Mesenchymal stem cell (in vitro differentiated cells and primary cell): ENCODE measurements around the gene SPOCK3.

ENCODE experiments used
- DNase-seq: peaks from one replicate; pipeline ENCODE4 v3.0.0-alpha.2; 2013
- H2AFZ ChIP-seq: one replicate; pipeline ENCODE4 v1.6.1; 2013; ENCODE audit warnings: low read depth, mild to moderate bottlenecking, control low read depth, inconsistent platforms, low read length, moderate library complexity
- H2AK5ac ChIP-seq: 2 replicates; pipeline ENCODE4 v1.6.1; 2013; ENCODE audit warnings: low read length, moderate library complexity, mild to moderate bottlenecking, inconsistent platforms; ENCODE audit not compliant: severe bottlenecking
- H2BK120ac ChIP-seq: one replicate; pipeline ENCODE4 v1.6.1; 2013; ENCODE audit warnings: low read depth, mild to moderate bottlenecking, inconsistent platforms, low read length, moderate library complexity
- H2BK12ac ChIP-seq, 2 experiments: one replicate each; pipeline ENCODE4 v1.6.1; 2013; ENCODE audit warnings: inconsistent platforms in 2 of 2, low read length in 2 of 2, mild to moderate bottlenecking in 2 of 2, moderate library complexity in 2 of 2, control low read depth in 1 of 2
- H2BK15ac ChIP-seq: one replicate; pipeline ENCODE4 v1.6.1; 2013; ENCODE audit warnings: mild to moderate bottlenecking, low read depth, inconsistent platforms; ENCODE audit not compliant: poor library complexity, severe bottlenecking
- H2BK5ac ChIP-seq: 2 replicates; pipeline ENCODE4 v1.6.1; 2013; ENCODE audit warnings: low read depth, mild to moderate bottlenecking, low read length, control low read depth, inconsistent platforms; ENCODE audit not compliant: poor library complexity, severe bottlenecking
- H3K14ac ChIP-seq, 2 experiments: one replicate each; pipeline ENCODE4 v1.6.1; 2013; ENCODE audit warnings: inconsistent platforms in 2 of 2, low read length in 2 of 2, control low read depth in 1 of 2, mild to moderate bottlenecking in 1 of 2, moderate library complexity in 1 of 2
- H3K18ac ChIP-seq, 2 experiments: one replicate each; pipeline ENCODE4 v1.6.1; 2013; ENCODE audit warnings: inconsistent platforms in 2 of 2, low read length in 2 of 2, control low read depth in 1 of 2, low read depth in 1 of 2, mild to moderate bottlenecking in 1 of 2
- H3K23ac ChIP-seq, 2 experiments: one replicate each; pipeline ENCODE4 v1.6.1; 2013; ENCODE audit warnings: inconsistent platforms in 2 of 2, low read length in 2 of 2, mild to moderate bottlenecking in 2 of 2, moderate library complexity in 2 of 2, control low read depth in 1 of 2
- H3K27ac ChIP-seq: 2 replicates; pipeline ENCODE4 v1.5.1; 2013; ENCODE audit warnings: mild to moderate bottlenecking, moderate library complexity, low read length, control low read depth, inconsistent platforms; ENCODE audit not compliant: poor library complexity, severe bottlenecking
- H3K27me3 ChIP-seq, 2 experiments: 2 replicates each; pipeline versions ENCODE4 v1.6.1 to v1.7.0; 2013; ENCODE audit warnings: low read length in 2 of 2, mild to moderate bottlenecking in 2 of 2, moderate library complexity in 2 of 2, control low read depth in 1 of 2, inconsistent platforms in 1 of 2; ENCODE audit not compliant: control insufficient read depth in 1 of 2, insufficient read depth in 1 of 2
- H3K36me3 ChIP-seq, 2 experiments: 2 replicates each; pipeline versions ENCODE4 v1.6.1 to v1.7.0; 2013; ENCODE audit warnings: low read length in 2 of 2, control low read depth in 1 of 2, inconsistent platforms in 1 of 2, low read depth in 1 of 2, mild to moderate bottlenecking in 1 of 2; ENCODE audit not compliant: insufficient read depth in 2 of 2, control insufficient read depth in 1 of 2
- H3K4ac ChIP-seq, 2 experiments: one replicate each; pipeline ENCODE4 v1.6.1; 2013; ENCODE audit warnings: inconsistent platforms in 2 of 2, low read length in 2 of 2, mild to moderate bottlenecking in 2 of 2, moderate library complexity in 2 of 2, control low read depth in 1 of 2, low read depth in 1 of 2
- H3K4me1 ChIP-seq: 2 replicates; pipeline ENCODE4 v1.6.1; 2013; ENCODE audit warnings: low read depth, low read length, control low read depth; ENCODE audit not compliant: control insufficient read depth, insufficient read depth
- H3K4me2 ChIP-seq: 2 replicates; pipeline ENCODE4 v1.6.1; 2013; ENCODE audit warnings: low read length, mild to moderate bottlenecking, inconsistent platforms; ENCODE audit not compliant: poor library complexity, severe bottlenecking
- H3K4me3 ChIP-seq, 2 experiments: 2 replicates each; pipeline versions ENCODE4 v1.5.1 to v1.7.0; 2013; ENCODE audit warnings: low read length in 2 of 2, mild to moderate bottlenecking in 2 of 2, control low read depth in 1 of 2, low read depth in 1 of 2; ENCODE audit not compliant: insufficient read depth in 1 of 2
- H3K79me1 ChIP-seq: replicated peaks from 2 replicates; pipeline ENCODE4 v1.6.1; 2013; ENCODE audit warnings: mild to moderate bottlenecking, control low read depth, low read length, inconsistent platforms; ENCODE audit not compliant: poor library complexity, severe bottlenecking
- H3K9ac ChIP-seq: 2 replicates; pipeline ENCODE4 v1.7.0; 2013; ENCODE audit warnings: mild to moderate bottlenecking, low read length, moderate library complexity
- H3K9me3 ChIP-seq: 2 replicates; pipeline ENCODE4 v1.7.0; 2013; ENCODE audit warnings: mild to moderate bottlenecking, low read length; ENCODE audit not compliant: control insufficient read depth
- H4K8ac ChIP-seq: one replicate; pipeline ENCODE4 v1.6.1; 2013; ENCODE audit warnings: inconsistent platforms, mild to moderate bottlenecking, low read length, moderate library complexity
- H4K91ac ChIP-seq: one replicate; pipeline ENCODE4 v1.6.1; 2013; ENCODE audit warnings: mild to moderate bottlenecking, low read length, inconsistent platforms
- WGBS: methylation state at CpG from one replicate; pipeline ENCODE4 v1.1.7; 2013; ENCODE audit warnings: mixed read lengths; 5-methylcytosine and 5-hydroxymethylcytosine counted together

SPOCK3 gene

DNA sequence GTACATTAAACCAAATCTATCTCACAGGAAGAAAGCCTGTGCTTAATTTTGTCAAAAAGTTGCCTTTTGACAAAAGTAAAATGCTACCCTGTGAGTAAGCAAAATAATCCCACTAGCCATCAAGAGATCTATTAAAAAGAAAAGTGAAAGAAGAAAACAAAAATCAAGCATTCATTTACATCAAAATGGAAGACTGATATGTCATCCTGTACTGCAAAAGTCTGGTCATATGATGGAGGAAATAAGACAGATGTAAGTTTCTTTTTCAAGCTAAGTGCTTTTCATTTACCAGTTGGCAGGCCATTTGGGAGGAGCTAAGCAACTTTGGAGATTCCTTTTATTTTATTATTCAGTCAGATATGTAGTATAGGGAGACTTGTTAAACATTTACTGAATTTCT is 387.4 kb downstream of the SPOCK3 start:
- H3K27me3 ChIP-seq: no peaks in the 10 kb centered on the region
- H3K4me3 ChIP-seq: no peak overlapping the region
- no peak overlapping the region for H2BK12ac ChIP-seq
- H3K23ac ChIP-seq: no peak overlapping the region
- H3K14ac ChIP-seq: no peak overlapping the region
- no peak overlapping the region for H3K18ac ChIP-seq
- no peaks in the 10 kb centered on the region for H3K36me3 ChIP-seq
- no peak overlapping the region for H3K9ac ChIP-seq
- H3K79me1 ChIP-seq: no peaks in the 10 kb centered on the region
- DNase-seq: no peak
- no peak overlapping the region for H2BK15ac ChIP-seq
- no peaks in the 10 kb centered on the region for H3K4me1 ChIP-seq
- H2AFZ ChIP-seq: no peak overlapping the region
- H3K4ac ChIP-seq: no peak overlapping the region
- H2AK5ac ChIP-seq: no peak overlapping the region
- peaks cover 7% of the 10 kb centered on the region for H3K9me3 ChIP-seq
- no peak overlapping the region for H4K8ac ChIP-seq
- H3K27ac ChIP-seq: no peak overlapping the region
- H2BK120ac ChIP-seq: no peak overlapping the region
- H2BK5ac ChIP-seq: no peak overlapping the region
- H4K91ac ChIP-seq: no peak overlapping the region
- no peak overlapping the region for H3K4me2 ChIP-seq

DNA sequence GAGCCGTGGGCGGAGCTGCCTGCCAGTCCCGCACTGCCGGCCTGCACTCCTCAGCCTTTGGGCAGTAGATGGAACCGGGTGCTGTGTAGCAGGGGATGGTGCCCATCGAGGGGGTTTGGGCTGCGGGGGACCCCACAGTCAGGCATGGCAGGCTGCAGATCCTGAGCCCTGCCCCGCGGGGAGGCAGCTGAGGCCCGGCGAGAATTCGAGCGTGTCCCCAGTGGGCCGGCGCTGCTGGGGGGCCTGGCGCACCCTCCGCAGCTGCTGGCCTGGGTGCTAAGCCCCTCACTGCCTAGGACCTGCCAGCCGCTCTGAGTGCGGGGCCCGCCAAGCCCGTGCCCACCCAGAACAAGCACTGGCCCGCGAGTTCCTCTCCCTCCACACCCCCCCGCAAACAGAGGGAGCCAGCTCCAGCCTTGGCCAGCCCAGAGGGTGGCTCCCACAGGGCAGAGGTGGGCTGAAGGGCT is 391.5 kb downstream of the SPOCK3 start:
- no peak overlapping the region for H3K27ac ChIP-seq
- H2BK120ac ChIP-seq: no peak overlapping the region
- WGBS: 90% methylated on average over 23 of the region's 24 CpGs
- no peaks in the 10 kb centered on the region for H3K4me1 ChIP-seq
- no peak overlapping the region for H3K9ac ChIP-seq
- H3K4me2 ChIP-seq: no peak overlapping the region
- no peak overlapping the region for H3K4ac ChIP-seq
- no peaks in the 10 kb centered on the region for H3K27me3 ChIP-seq
- no peak overlapping the region for H3K4me3 ChIP-seq
- H3K79me1 ChIP-seq: no peaks in the 10 kb centered on the region
- no peak overlapping the region for H4K8ac ChIP-seq
- no peak overlapping the region for H2AK5ac ChIP-seq
- DNase-seq: no peak
- H3K9me3 ChIP-seq: peaks cover 24% of the 10 kb centered on the region
- H2AFZ ChIP-seq: no peak overlapping the region
- no peaks in the 10 kb centered on the region for H3K36me3 ChIP-seq
- no peak overlapping the region for H2BK5ac ChIP-seq
- H2BK12ac ChIP-seq: no peak overlapping the region
- no peak overlapping the region for H3K18ac ChIP-seq
- no peak overlapping the region for H2BK15ac ChIP-seq
- H3K23ac ChIP-seq: no peak overlapping the region
- no peak overlapping the region for H3K14ac ChIP-seq
- H4K91ac ChIP-seq: no peak overlapping the region

DNA sequence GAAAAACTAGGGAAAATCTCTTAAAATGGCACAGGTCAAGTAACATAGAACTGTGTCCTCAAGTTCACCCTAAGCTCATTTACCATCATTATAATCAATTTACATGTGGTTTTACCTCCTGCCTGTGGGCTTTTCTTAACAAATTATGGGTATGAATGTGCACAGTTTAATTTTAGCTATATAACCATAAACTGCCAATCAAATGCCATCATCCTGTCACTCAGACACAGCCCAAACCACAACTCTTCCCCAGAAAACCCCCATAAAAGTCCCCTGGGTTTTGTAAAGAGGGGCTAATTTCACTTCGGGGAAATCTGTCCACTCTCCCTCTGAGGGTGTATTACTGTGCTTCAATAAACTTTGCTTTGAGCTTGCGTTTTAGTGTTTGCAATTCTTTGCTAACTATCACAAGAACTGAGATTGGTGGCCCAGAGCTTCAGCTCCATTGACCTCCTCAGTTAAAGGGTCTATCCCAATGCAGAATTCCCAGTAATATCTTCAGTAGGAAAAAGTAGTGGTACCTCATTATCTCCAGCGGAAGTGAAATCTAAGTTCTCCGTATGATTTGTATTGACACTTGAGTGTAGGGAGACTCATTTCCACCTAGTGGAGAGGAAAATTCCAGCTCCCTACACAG is 394.6 kb downstream of the SPOCK3 start:
- H3K9me3 ChIP-seq: peaks cover 30% of the 10 kb centered on the region
- WGBS: 86% methylated on average over 2 of the region's 4 CpGs

DNA sequence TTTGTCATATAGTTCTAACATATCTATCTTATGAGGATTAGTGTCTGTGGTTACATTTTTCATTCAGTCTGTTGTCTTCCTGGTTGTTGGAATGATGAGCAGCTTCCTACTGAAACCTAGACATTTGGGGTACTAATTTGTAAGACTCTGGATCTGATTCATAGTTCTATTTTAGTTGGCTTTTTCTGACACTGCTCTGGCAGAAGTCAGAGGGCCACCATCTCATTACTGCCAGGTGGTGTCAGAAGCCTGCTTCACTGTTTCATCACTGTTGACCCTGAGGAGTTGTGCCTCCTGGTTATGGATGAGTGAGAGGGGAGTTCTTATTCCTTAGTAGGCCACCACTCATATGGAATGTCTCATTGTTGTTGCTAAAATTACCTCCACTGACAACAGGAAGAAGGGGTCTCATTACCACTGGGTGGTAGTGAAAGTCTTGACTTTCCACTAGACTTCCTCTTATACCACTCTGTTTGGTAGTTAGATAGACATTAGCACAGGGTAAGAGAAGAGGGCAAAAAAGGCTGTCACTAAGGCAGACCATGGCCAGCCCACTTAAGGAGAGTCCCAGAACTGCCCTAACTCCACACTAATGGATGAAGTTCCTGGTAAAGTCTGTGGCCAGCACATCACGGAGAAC is 395.2 kb downstream of the SPOCK3 start:
- Histone ChIP-seq H3K9me3 (peaks cover 30% of the 10 kb centered on the region), H2AFZ (no peak overlapping the region), H3K18ac (no peak overlapping the region), H4K8ac (no peak overlapping the region), H2BK120ac (no peak overlapping the region), H3K23ac (no peak overlapping the region), H2AK5ac (no peak overlapping the region), H2BK5ac (no peak overlapping the region), H3K14ac (no peak overlapping the region), H3K36me3 (no peaks in the 10 kb centered on the region), H3K4me1 (no peaks in the 10 kb centered on the region), H3K4me3 (no peak overlapping the region), H2BK12ac (no peak overlapping the region), H3K4me2 (no peak overlapping the region), H3K9ac (no peak overlapping the region), H3K27me3 (no peaks in the 10 kb centered on the region), H4K91ac (no peak overlapping the region), H3K27ac (no peak overlapping the region), H3K4ac (no peak overlapping the region), H2BK15ac (no peak overlapping the region), H3K79me1 (no peaks in the 10 kb centered on the region)
- DNase-seq: no peak
- 92% methylated on average over 1 of the region's 1 CpG for WGBS

More for the DNA sequence above, 394.6 kb downstream of the SPOCK3 start:
- no peak overlapping the region for H3K4me3 ChIP-seq
- H3K4ac ChIP-seq: no peak overlapping the region
- H3K4me1 ChIP-seq: no peaks in the 10 kb centered on the region
- no peak overlapping the region for H2BK12ac ChIP-seq
- no peaks in the 10 kb centered on the region for H3K36me3 ChIP-seq
- H4K91ac ChIP-seq: no peak overlapping the region
- H3K27ac ChIP-seq: no peak overlapping the region
- no peaks in the 10 kb centered on the region for H3K27me3 ChIP-seq
- no peak for DNase-seq
- no peaks in the 10 kb centered on the region for H3K79me1 ChIP-seq
- H2AFZ ChIP-seq: no peak overlapping the region
- no peak overlapping the region for H2BK15ac ChIP-seq
- H2BK5ac ChIP-seq: no peak overlapping the region
- H2BK120ac ChIP-seq: no peak overlapping the region
- H3K18ac ChIP-seq: no peak overlapping the region
- no peak overlapping the region for H3K9ac ChIP-seq
- no peak overlapping the region for H3K14ac ChIP-seq
- H3K4me2 ChIP-seq: no peak overlapping the region
- no peak overlapping the region for H3K23ac ChIP-seq
- H4K8ac ChIP-seq: no peak overlapping the region
- no peak overlapping the region for H2AK5ac ChIP-seq
